Pancreas (tissue), 10 donors: ENCODE data around the gene CD27. TPM values are rescaled to one million over a fixed set of nuclear protein-coding genes. Genes with fewer than 3 reads are reported as not detected.

Experiments used
- ATAC-seq, 4 donors: fragments of 200-7000 bp; cut with Tn5 transposase; one replicate each; pipeline versions ENCODE4 v1.8.0 to v1.9.1; 2020; ENCODE audit warnings: mild to moderate bottlenecking in 4 of 4, moderate library complexity in 4 of 4
- DNase-seq, 6 donors: peaks; one replicate each; pipeline ENCODE4 v3.0.0-alpha.2; 2020
- FAIRE-seq: peaks from 2 replicates; lab custom pipeline; 2012; peaks lifted over from hg19 to GRCh38; lab: Jason Lieb, UNC
- H3K27ac ChIP-seq, 4 donors: fragments of 200-600 bp; sonication (generic); 1 replicate in 3 of 4; 2 replicates in 1 of 4; pipeline versions ENCODE4 v1.5.0 to v1.8.0; 2020
- H3K27me3 ChIP-seq, 4 donors: fragments of 200-600 bp; one replicate each; pipeline ENCODE4 v1.8.0; 2021
- H3K36me3 ChIP-seq, 3 donors: fragments of 200-600 bp; sonication (generic) in 1 of 3; one replicate each; pipeline versions ENCODE4 v1.5.0 to v1.8.0; 2020 to 2021
- H3K4me1 ChIP-seq, 3 donors: fragments of 200-600 bp; one replicate each; pipeline ENCODE4 v1.8.0; 2021
- H3K4me3 ChIP-seq, 4 donors: fragments of 200-600 bp; sonication (generic) in 2 of 4; one replicate each; pipeline versions ENCODE4 v1.5.0 to v1.8.0; 2020 to 2021
- H3K9me3 ChIP-seq, 4 donors: fragments of 200-600 bp; one replicate each; pipeline ENCODE4 v1.8.0; 2021
- CTCF ChIP-seq, 4 donors: fragments of 200-600 bp; sonication (generic) in 3 of 4; IDR thresholded peaks; one replicate each; pipeline versions ENCODE4 v1.5.0 to v1.8.0; 2021; ENCODE audit warnings: antibody characterized with exemption in 4 of 4
- WGBS, 2 donors: extraction: QIAGEN DNeasy Blood & Tissue Kit; methylation state at CpG; one replicate each; pipeline ENCODE4 v1.1.7; 2013; 5-methylcytosine and 5-hydroxymethylcytosine counted together
- intact Hi-C, 3 donors: fragments of 100-400 bp; cut with DNase I; formaldehyde crosslinking; loops; one replicate each; pipeline versions ENCODE4 v1.11.1 to v1.14.2; 2022
- polyA plus RNA-seq, 2 donors: library from polyadenylated mRNA; stranded (reverse); fragments of 200-250 nt; gene quantifications; one replicate each; pipeline ENCODE4 v1.2.3, GENCODE V29; 2013
- total RNA-seq, 6 donors: library from RNA; stranded (reverse); fragmentation: NEBNext Ultra II Directional in 4 of 6; extraction: Animal tissue kit (Norgen Biotek cat#: 25700) in 4 of 6; gene quantifications; one replicate each; pipeline versions ENCODE4 v1.2.1 to v1.2.4, GENCODE V29; 2021 to 2023
- donor health status: healthy with polysubstance abuse.
- donor health status: DM: no; HTN: no; CAD: no; lungs with moderate emphysema.
- donor health status: DM: no; HTN: no; CAD: no.
- donor health status: control.
- donor health status: control.
- donor health status: Bipolar disorder and iron deficiency.
- donor health status: DM: yes; HTN: yes; CAD: no.
- donor health status: DM: no; HTN: no; CAD: no.
- donor health status: DM: no; HTN: no; CAD: no.
- donor health status: DM: yes; HTN: yes; CAD: no.

Gene CD27
- total and polyA plus RNA-seq, 8 donors, result 0.14 to 0.81 (median 0.28) TPM; not detected in 2

GRCh38 chr12:6450091-6450868, 5.5 kb downstream of the CD27 start:
- H3K4me1 ChIP-seq, result peaks cover 0 to 12% (median 0%) of the 10 kb centered on the region in 3 donors
- H3K27me3 ChIP-seq, result no peaks in the 10 kb centered on the region
- no peak overlapping the region for H3K27ac ChIP-seq
- no peaks in the 10 kb centered on the region for H3K9me3 ChIP-seq
- intact Hi-C loops, result loop anchor here in 1 of 3 donors (10.0 kb wide), 1 partner anchor 125 kb away; no protein-coding TSS in a partner anchor
- 81 to 84% methylated on average over 16 of the region's 16 CpGs for WGBS, 2 donors
- ATAC-seq (no peak), FAIRE-seq (no peak), DNase-seq (peak in 1 of 6 donors; percentile 40)
- peaks cover 0 to 13% (median 6%) of the 10 kb centered on the region in 3 donors for H3K36me3 ChIP-seq
- TF ChIP-seq CTCF (IDR thresholded peaks at IDR 0.05), result no peak
- H3K4me3 ChIP-seq, result peak overlapping the region in 3 of 4 donors; percentile 54 to 60 (median 59)

- FAIRE-seq (no peak), DNase-seq (no peak), ATAC-seq (peak in 3 of 4 donors; percentile 5 to 14 (median 5))
- Histone ChIP-seq H3K4me3 (peak overlapping the region; percentile 54 to 70 (median 60)), H3K27ac (peak overlapping the region in 3 of 4 donors; percentile 93 to 97 (median 95)), H3K4me1 (peaks cover 0 to 12% (median 0%) of the 10 kb centered on the region in 3 donors), H3K36me3 (peaks cover 0 to 13% (median 6%) of the 10 kb centered on the region in 3 donors), H3K27me3 (no peaks in the 10 kb centered on the region), H3K9me3 (no peaks in the 10 kb centered on the region)
- WGBS, 2 donors, result 16 to 24% methylated on average over 11 of the region's 11 CpGs
- no peak for TF ChIP-seq CTCF (IDR thresholded peaks at IDR 0.05)
- intact Hi-C loops, result loop anchor here in 1 of 3 donors (10.0 kb wide), 1 partner anchor 126 kb away; no protein-coding TSS in a partner anchor
Observed at GRCh38 chr12:6450869-6451347, 6.2 kb downstream of the CD27 start.

GRCh38 chr12:6451348-6452244, 6.8 kb downstream of the CD27 start, which contains the start of gene TAPBPL:
Gene TAPBPL, plus strand, starts transcription at chr12:6452042. Its CDS starts 207 bp downstream, at chr12:6452249.
- TF ChIP-seq CTCF (IDR thresholded peaks at IDR 0.05), result no peak
- H3K4me3 ChIP-seq, result peak within 1 kb of the TSS; percentile 54 to 70 (median 60)
- ATAC-seq (peak; percentile 86 to 92 (median 89)), DNase-seq (peak; percentile 80 to 91 (median 82)), FAIRE-seq (no peak)
- intact Hi-C loops, result loop anchor here in 1 of 3 donors (10.0 kb wide), 1 partner anchor 127 kb away; no protein-coding TSS in a partner anchor
- H3K36me3 ChIP-seq, result peaks cover 0 to 13% (median 6%) of the 10 kb centered on the region in 3 donors
- no peaks in the 10 kb centered on the region for H3K27me3 ChIP-seq
- no peaks in the 10 kb centered on the region for H3K9me3 ChIP-seq
- peak within 1 kb of the TSS; percentile 84 to 97 (median 94) for H3K27ac ChIP-seq
- peaks cover 0 to 12% (median 0%) of the 10 kb centered on the region in 3 donors for H3K4me1 ChIP-seq
- 0 to 1% methylated on average over 27 of the region's 27 CpGs for WGBS, 2 donors

- Histone ChIP-seq H3K9me3 (no peaks in the 10 kb centered on the region), H3K27me3 (no peaks in the 10 kb centered on the region), H3K4me1 (peaks cover 0 to 12% (median 0%) of the 10 kb centered on the region in 3 donors), H3K36me3 (peaks cover 0 to 20% (median 8%) of the 10 kb centered on the region in 3 donors), H3K4me3 (peak overlapping the region; percentile 54 to 70 (median 60)), H3K27ac (peak overlapping the region; percentile 84 to 97 (median 94))
- TF ChIP-seq CTCF (IDR thresholded peaks at IDR 0.05), result no peak
- ATAC-seq (peak; percentile 51 to 67 (median 58)), DNase-seq (peak in 5 of 6 donors; percentile 54 to 76 (median 62)), FAIRE-seq (no peak)
- WGBS, 2 donors, result 2 to 3% methylated on average over 9 of the region's 9 CpGs
- intact Hi-C loops, result loop anchor here in 1 of 3 donors (10.0 kb wide), 1 partner anchor 128 kb away; no protein-coding TSS in a partner anchor
Observed at GRCh38 chr12:6452245-6452943, 7.6 kb downstream of the CD27 start.
